ENCODE measurements around the gene KIR3DL2.
"Not testable (repeated sequence)": the region's sequence is repeated elsewhere in the genome, so short reads cannot be mapped to it uniquely, and the experiment has no call there.

DNA sequence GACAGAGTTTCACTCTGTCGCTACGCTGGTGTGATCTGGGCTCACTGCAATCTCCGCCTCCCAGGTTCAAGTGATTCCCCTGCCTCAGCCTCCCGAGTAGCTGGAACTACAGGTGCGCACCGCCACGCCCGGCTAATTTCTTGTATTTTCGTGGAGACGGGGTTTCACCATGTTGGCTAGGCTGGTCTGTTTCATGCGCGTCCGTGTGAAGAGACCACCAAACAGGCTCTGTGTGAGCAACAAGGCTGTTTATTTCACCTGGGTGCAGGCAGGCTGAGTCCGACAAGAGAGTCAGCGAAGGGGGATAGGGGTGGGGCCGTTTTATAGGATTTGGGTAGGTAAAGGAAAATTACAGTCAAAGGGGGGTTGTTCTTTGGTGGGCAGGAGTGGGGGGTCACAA lies 43.9 kb downstream of the KIR3DL2 start:
- not testable (repeated sequence) for TF ChIP-seq CTCF (IDR thresholded peaks at IDR 0.05; ENCODE audit: borderline replicate concordance, extremely low read depth, low read length, poor library complexity, severe bottlenecking); EZH2 (IDR thresholded peaks at IDR 0.05; ENCODE audit: borderline replicate concordance, low read depth, low read length, severe bottlenecking)
